Measurements from ENCODE around the gene SUSD3. TPM values are rescaled to one million over a fixed set of nuclear protein-coding genes. Genes with fewer than 3 reads are reported as not detected.

Gene SUSD3
- total and polyA plus RNA-seq, 2 of the 8 experiments (the other 6 are each of a cell fraction or from before 2014, with no cell fraction given), result 5.5 to 35.4 TPM

- no peak overlapping the region for H3K56ac ChIP-seq (replicated peaks; ENCODE audit: insufficient read length, low read depth, low read length)
- 0 out of 2 replicates have a peak overlapping the region, but pooled peaks have one; percentile 15 for H4K8ac ChIP-seq (ENCODE audit: extremely low read depth, insufficient read depth, low read length)
- peaks cover 0 to 13% (median 7%) of the 10 kb centered on the region in 4 experiments; a peak in 4 of 7 replicates for H3K4me1 ChIP-seq (replicated peaks in 1 of 4; ENCODE audit: control insufficient read depth in 3 of 4, insufficient read depth in 4 of 4, low read length in 3 of 4)
- H3K4me2 ChIP-seq (ENCODE audit: insufficient read depth in 1 of 2, low read depth in 2 of 2, low read length in 2 of 2), result peak overlapping the region; percentile 85 to 98
- CTCF ChIA-PET (ENCODE audit: partially characterized antibody), result interaction anchor here (1.2 to 1.9 kb wide), 5 partner anchors 13 to 94 kb away, joined by 3 to 7 read pairs (median 4); no protein-coding TSS in a partner anchor
- peaks cover 0 to 4% of the 10 kb centered on the region in 2 experiments for H4K20me1 ChIP-seq (replicated peaks in 1 of 2; ENCODE audit: control insufficient read depth in 1 of 2, insufficient read depth in 2 of 2, low read length in 2 of 2)
- 48% methylated on average over 16 of the region's 16 CpGs; no CpG with 5 or more reads in 1 of the 2 experiments for WGBS, 2 experiments (ENCODE audit: extremely low coverage in 1 of 2, insufficient coverage in 1 of 2, insufficient read length in 1 of 2, insufficient replicate concordance in 2 of 2, low coverage in 1 of 2, low lambda C conversion rate in 2 of 2, missing lambda C conversion rate in 1 of 2)
- H3K4ac ChIP-seq (replicated peaks; ENCODE audit: insufficient read length, low read depth, low read length), result no peak overlapping the region
- POLR2A ChIA-PET (ENCODE audit: partially characterized antibody), result interaction anchor here (0.6 to 1.5 kb wide), 2 partner anchors 9 to 37 kb away, joined by 3 to 4 read pairs; partner anchors contain the start of gene NINJ1
- H3K18ac ChIP-seq (ENCODE audit: extremely low read depth, low read length), result no peak overlapping the region; the same call in 1 of the 2 replicates
- no peak overlapping the region for H3K27ac ChIP-seq (ENCODE audit: low read depth, low read length)
- H2AK5ac ChIP-seq (ENCODE audit: low read depth, low read length), result 0 out of 2 replicates have a peak overlapping the region, but pooled peaks have one; percentile 2
- H4K91ac ChIP-seq (replicated peaks; ENCODE audit: insufficient read length, low read length), result no peak overlapping the region
- H3K9me3 ChIP-seq (ENCODE audit: insufficient read depth in 2 of 2, low read depth in 1 of 2, low read length in 1 of 2), result no peaks in the 10 kb centered on the region
- TF ChIP-seq CEBPB (IDR thresholded peaks at IDR 0.05; ENCODE audit: low read depth, low read length) (no peak), EZH2 (IDR thresholded peaks at IDR 0.05; ENCODE audit: low read depth, low read length, severe bottlenecking) (no peak), PHF8 (conservative IDR thresholded peaks at IDR 0.05; ENCODE audit: low read depth, low read length) (no peak), TEAD4 (IDR thresholded peaks at IDR 0.05; ENCODE audit: low read depth, low read length) (no peak), SRF (IDR thresholded peaks at IDR 0.05; ENCODE audit: low read depth, low read length) (no peak), TAF7 (optimal IDR thresholded peaks at IDR 0.05; ENCODE audit: borderline replicate concordance, low read depth, low read length) (no peak), KDM4A (IDR thresholded peaks at IDR 0.05; ENCODE audit: low read depth, low read length, severe bottlenecking) (no peak), RFX5 (IDR thresholded peaks at IDR 0.05; ENCODE audit: borderline replicate concordance, low read depth, low read length) (no peak), FOSL1 (IDR thresholded peaks at IDR 0.05; ENCODE audit: insufficient read depth, low read depth, low read length) (no peak), RAD21 (IDR thresholded peaks at IDR 0.05 in 1 of 2, conservative IDR thresholded peaks at IDR 0.05 in 1 of 2; ENCODE audit: low read depth in 2 of 2, low read length in 2 of 2) (no peak), HDAC6 (IDR thresholded peaks at IDR 0.05; ENCODE audit: low read depth, low read length) (no peak), BCL11A (IDR thresholded peaks at IDR 0.05; ENCODE audit: low read depth in 2 of 2, low read length in 2 of 2) (no peak)
- no peak overlapping the region for H3K23ac ChIP-seq (ENCODE audit: insufficient read length)
- H3K79me1 ChIP-seq (ENCODE audit: low read depth, low read length), result no peaks in the 10 kb centered on the region
- peaks cover 0 to 7% of the 10 kb centered on the region in 2 experiments; a peak in 1 of 4 replicates for H3K79me2 ChIP-seq (ENCODE audit: control insufficient read depth in 1 of 2, insufficient read depth in 2 of 2, low read length in 2 of 2)
- H2BK120ac ChIP-seq (replicated peaks; ENCODE audit: low read depth, low read length), result no peak overlapping the region
- H3K4me3 ChIP-seq (ENCODE audit: extremely low read depth in 1 of 4, insufficient read depth in 2 of 4, low read depth in 3 of 4, low read length in 4 of 4), result peak overlapping the region; percentile 68 to 98 (median 82)
- peak overlapping the region; percentile 80 for H2AFZ ChIP-seq (ENCODE audit: low read length)
- peak overlapping the region in 2 of 4 experiments; percentile 28 to 39; a peak in 3 of 7 replicates for H3K9ac ChIP-seq (replicated peaks in 1 of 4; ENCODE audit: extremely low read depth in 1 of 4, low read depth in 3 of 4, low read length in 3 of 4)
- no peaks in the 10 kb centered on the region; a peak in 1 of 7 replicates for H3K27me3 ChIP-seq (replicated peaks in 1 of 4; ENCODE audit: control insufficient read depth in 3 of 4, extremely low read depth in 1 of 4, insufficient read depth in 3 of 4, low read length in 3 of 4)
- H3K14ac ChIP-seq (ENCODE audit: insufficient read length), result no peak overlapping the region
- no peak overlapping the region for H2BK20ac ChIP-seq (ENCODE audit: low read length)
- H2BK5ac ChIP-seq (ENCODE audit: low read depth, low read length), result peak overlapping the region; percentile 35; the same call in 1 of the 2 replicates
- no peak overlapping the region for H2BK15ac ChIP-seq (ENCODE audit: low read length)
- peaks cover 12% of the 10 kb centered on the region for H3K23me2 ChIP-seq (ENCODE audit: low read depth, low read length)
- H4K5ac ChIP-seq (ENCODE audit: insufficient read length, low read depth, low read length), result no peak overlapping the region
- no peak overlapping the region for H2BK12ac ChIP-seq (ENCODE audit: low read depth, low read length)
- no peaks in the 10 kb centered on the region for H3K36me3 ChIP-seq (ENCODE audit: control insufficient read depth in 2 of 4, insufficient read depth in 4 of 4, low read length in 3 of 4)
- FAIRE-seq (no peak), DNase-seq (ENCODE audit: low read depth in 1 of 2, low spot score in 2 of 2) (no peak)
These were observed 38.4 kb downstream of the SUSD3 start for GRCh38 chr9:93096811-93097382.

Data from H1 (cell line).